Left lung (tissue), 10 donors: ENCODE results near the gene STEEP1. TPM values are rescaled to one million over a fixed set of nuclear protein-coding genes. Genes with fewer than 3 reads are reported as not detected.

ENCODE experiments used
- ATAC-seq: fragments of 200-7000 bp; cut with Tn5 transposase; one replicate; pipeline ENCODE4 v1.9.1; 2020; ENCODE audit warnings: moderate library complexity
- DNase-seq, 4 donors: peaks; one replicate each; pipeline ENCODE4 v3.0.0-alpha.2; 2013 to 2020
- H3K27ac ChIP-seq, 2 donors: fragments of 200-600 bp; sonication (generic) in 1 of 2; one replicate each; pipeline versions ENCODE4 v1.5.0 to v1.8.0; 2020 to 2021
- H3K27me3 ChIP-seq, 2 donors: fragments of 200-600 bp; sonication (generic) in 1 of 2; one replicate each; pipeline versions ENCODE4 v1.5.0 to v1.8.0; 2020 to 2021
- H3K36me3 ChIP-seq, 2 donors: fragments of 200-600 bp; sonication (generic) in 1 of 2; one replicate each; pipeline versions ENCODE4 v1.5.0 to v1.8.0; 2020 to 2021
- H3K4me1 ChIP-seq, 2 donors: fragments of 200-600 bp; one replicate each; pipeline ENCODE4 v1.8.0; 2021
- H3K4me3 ChIP-seq, 2 donors: fragments of 200-600 bp; sonication (generic) in 1 of 2; one replicate each; pipeline versions ENCODE4 v1.5.0 to v1.8.0; 2020 to 2021; ENCODE audit warnings: mild to moderate bottlenecking in 1 of 2
- H3K9me3 ChIP-seq, 2 donors: fragments of 200-600 bp; sonication (generic) in 1 of 2; one replicate each; pipeline versions ENCODE4 v1.5.0 to v1.8.0; 2020 to 2021
- CTCF ChIP-seq, 2 donors: fragments of 200-600 bp; sonication (generic) in 1 of 2; IDR thresholded peaks; one replicate each; pipeline versions ENCODE4 v1.5.0 to v1.8.0; 2021; ENCODE audit warnings: antibody characterized with exemption in 2 of 2
- intact Hi-C, 2 donors: fragments of 100-400 bp; cut with DNase I; formaldehyde crosslinking; loops; one replicate each; pipeline versions ENCODE4 v1.11.2 to v1.14.2; 2022
- polyA plus RNA-seq, 6 donors: library from polyadenylated mRNA; unstranded; fragments of 120-200 nt; gene quantifications; one replicate each; pipeline ENCODE4 v1.2.1, GENCODE V29; 2013; ENCODE audit not compliant: insufficient read length in 6 of 6
- total RNA-seq, 2 donors: library from RNA; stranded (reverse); fragmentation: NEBNext Ultra II Directional; extraction: Animal tissue kit (Norgen Biotek cat#: 25700); gene quantifications; one replicate each; pipeline ENCODE4 v1.2.1, GENCODE V29; 2021
- donor health status: DM: no; HTN: yes; CAD: no.
- donor health status: DM: no; HTN: no; CAD: no.

STEEP1 gene
- total and polyA plus RNA-seq, 8 donors = 19.5 to 35.6 (median 30.9) TPM

GRCh38 chrX:119503484-119503861, 61.7 kb downstream of the STEEP1 start:
- Histone ChIP-seq H3K27me3 (no peaks in the 10 kb centered on the region), H3K4me1 (peaks cover 0 to 8% of the 10 kb centered on the region in 2 donors), H3K36me3 (no peaks in the 10 kb centered on the region), H3K4me3 (no peak overlapping the region), H3K9me3 (no peaks in the 10 kb centered on the region), H3K27ac (peak overlapping the region; percentile 26 to 53)
- intact Hi-C loops = no loop called here
- TF ChIP-seq CTCF (IDR thresholded peaks at IDR 0.05) = no peak
- ATAC-seq = peak; percentile 79
- DNase-seq = no peak

GRCh38 chrX:119502727-119503483, 62.3 kb downstream of the STEEP1 start:
- no peaks in the 10 kb centered on the region for H3K27me3 ChIP-seq
- no peak overlapping the region for H3K4me3 ChIP-seq
- DNase-seq (peak in 2 of 4 donors; percentile 63 to 67), ATAC-seq (peak; percentile 79)
- no peaks in the 10 kb centered on the region for H3K9me3 ChIP-seq
- intact Hi-C loops = no loop called here
- H3K36me3 ChIP-seq = no peaks in the 10 kb centered on the region
- H3K4me1 ChIP-seq = peaks cover 0 to 8% of the 10 kb centered on the region in 2 donors
- no peak for TF ChIP-seq CTCF (IDR thresholded peaks at IDR 0.05)
- H3K27ac ChIP-seq = peak overlapping the region; percentile 26 to 53

GRCh38 chrX:119501511-119502148, 63.6 kb downstream of the STEEP1 start:
- DNase-seq (no peak), ATAC-seq (peak; percentile 39)
- intact Hi-C loops = no loop called here
- no peak overlapping the region for H3K4me3 ChIP-seq
- peaks cover 0 to 8% of the 10 kb centered on the region in 2 donors for H3K4me1 ChIP-seq
- H3K9me3 ChIP-seq = no peaks in the 10 kb centered on the region
- H3K36me3 ChIP-seq = no peaks in the 10 kb centered on the region
- TF ChIP-seq CTCF (IDR thresholded peaks at IDR 0.05) = no peak
- peak overlapping the region in 1 of 2 donors; percentile 13 for H3K27ac ChIP-seq
- no peaks in the 10 kb centered on the region for H3K27me3 ChIP-seq

- H3K4me1 ChIP-seq = peaks cover 0 to 8% of the 10 kb centered on the region in 2 donors
- intact Hi-C loops = no loop called here
- no peak for ATAC-seq
- no peak overlapping the region for H3K4me3 ChIP-seq
- H3K27me3 ChIP-seq = no peaks in the 10 kb centered on the region
- H3K36me3 ChIP-seq = no peaks in the 10 kb centered on the region
- DNase-seq = no peak
- no peaks in the 10 kb centered on the region for H3K9me3 ChIP-seq
- no peak for TF ChIP-seq CTCF (IDR thresholded peaks at IDR 0.05)
- no peak overlapping the region for H3K27ac ChIP-seq
Observed at GRCh38 chrX:119500061-119500800, 65.0 kb downstream of the STEEP1 start.

GRCh38 chrX:119497185-119497584, 68.0 kb downstream of the STEEP1 start:
- ATAC-seq = no peak
- intact Hi-C loops = no loop called here
- no peak for TF ChIP-seq CTCF (IDR thresholded peaks at IDR 0.05)

More at GRCh38 chrX:119497185-119497584, 68.0 kb downstream of the STEEP1 start:
- DNase-seq = no peak
- Histone ChIP-seq H3K27ac (no peak overlapping the region), H3K4me1 (no peaks in the 10 kb centered on the region), H3K27me3 (no peaks in the 10 kb centered on the region), H3K4me3 (no peak overlapping the region), H3K9me3 (no peaks in the 10 kb centered on the region), H3K36me3 (no peaks in the 10 kb centered on the region)
